Stomach smooth muscle (tissue), 2 donors: Measurements from ENCODE around the gene GLE1.

Source experiments
- H3K27ac ChIP-seq: one replicate; pipeline ENCODE4 v1.7.0; 2013; ENCODE audit warnings: mild to moderate bottlenecking, low read length, inconsistent platforms
- H3K27me3 ChIP-seq, 2 donors: one replicate each; pipeline ENCODE4 v1.7.0; 2013; ENCODE audit warnings: low read length in 2 of 2; ENCODE audit not compliant: insufficient read depth in 2 of 2, control insufficient read depth in 1 of 2
- H3K36me3 ChIP-seq, 2 donors: one replicate each; pipeline ENCODE4 v1.7.0; 2013; ENCODE audit warnings: low read length in 2 of 2; ENCODE audit not compliant: control insufficient read depth in 2 of 2, insufficient read depth in 2 of 2
- H3K4me1 ChIP-seq: one replicate; pipeline ENCODE4 v1.7.0; 2013; ENCODE audit warnings: low read length; ENCODE audit not compliant: control insufficient read depth, insufficient read depth
- H3K4me3 ChIP-seq, 2 donors: one replicate each; pipeline ENCODE4 v1.7.0; 2013; ENCODE audit warnings: low read length in 2 of 2
- H3K9ac ChIP-seq, 2 donors: one replicate each; pipeline ENCODE4 v1.7.0; 2013; ENCODE audit warnings: low read length in 2 of 2, mild to moderate bottlenecking in 1 of 2
- H3K9me3 ChIP-seq, 2 donors: one replicate each; pipeline ENCODE4 v1.7.0; 2013; ENCODE audit warnings: low read length in 2 of 2; ENCODE audit not compliant: control insufficient read depth in 2 of 2
- donor health status: healthy.
- donor health status: Pancreatic carcinoma.

GLE1 gene

DNA sequence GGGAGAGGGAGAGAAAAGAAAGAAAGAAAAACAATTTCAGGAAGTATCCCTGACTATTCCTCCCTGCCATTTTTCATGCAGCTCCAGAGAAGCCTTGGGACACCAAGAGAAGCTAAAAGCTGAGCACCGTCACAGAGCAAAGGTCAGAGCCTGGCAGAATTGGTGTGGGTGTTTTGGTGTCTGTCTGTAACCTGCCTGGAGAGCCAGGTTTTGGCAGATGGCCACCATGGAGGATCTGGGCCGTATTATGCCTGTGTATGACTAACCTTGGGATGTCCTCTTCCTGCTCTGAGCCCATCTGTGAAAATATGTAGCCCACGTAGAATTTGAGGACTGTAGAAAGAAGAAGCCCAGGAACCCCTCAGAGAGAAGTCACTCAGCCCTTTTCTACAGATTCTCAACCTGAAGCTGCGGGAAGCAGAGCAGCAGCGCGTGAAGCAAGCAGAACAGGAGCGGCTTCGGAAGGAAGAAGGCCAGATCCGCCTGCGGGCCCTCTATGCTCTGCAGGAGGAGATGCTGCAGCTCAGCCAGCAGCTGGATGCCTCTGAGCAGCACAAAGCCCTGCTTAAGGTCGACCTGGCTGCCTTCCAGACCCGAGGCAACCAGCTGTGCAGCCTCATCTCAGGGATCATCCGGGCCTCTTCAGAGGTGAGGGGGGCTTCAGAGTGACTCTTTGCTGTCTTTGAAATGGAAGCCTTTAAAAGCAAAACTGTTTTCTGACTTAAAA lies 18.8 kb downstream of the GLE1 start:
- Histone ChIP-seq H3K9ac (no peak overlapping the region), H3K27ac (peak overlapping the region; percentile 58), H3K9me3 (no peaks in the 10 kb centered on the region), H3K4me3 (peak overlapping the region in 1 of 2 donors; percentile 15), H3K27me3 (no peaks in the 10 kb centered on the region), H3K4me1 (peaks cover 10% of the 10 kb centered on the region), H3K36me3 (peaks cover 21 to 33% of the 10 kb centered on the region in 2 donors)

DNA sequence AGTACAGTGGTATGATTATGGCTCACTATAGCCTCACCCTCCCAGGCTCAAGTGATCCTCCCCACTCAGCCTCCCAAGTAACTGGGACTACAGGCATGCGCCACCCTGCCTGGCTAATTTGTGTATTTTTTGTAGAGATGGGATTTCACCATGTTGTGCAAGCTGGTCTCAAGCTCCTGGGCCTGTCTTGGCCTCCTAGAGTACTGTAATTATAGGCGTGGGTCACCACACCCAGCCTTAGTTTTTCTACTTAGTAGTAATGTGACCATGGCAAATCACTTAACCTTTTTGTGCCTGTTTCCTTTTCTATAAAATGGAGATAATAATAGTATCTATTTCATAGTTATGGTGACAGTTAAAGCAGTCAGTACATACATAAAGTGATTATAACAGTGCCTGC lies 22.2 kb downstream of the GLE1 start:
- no peak overlapping the region for H3K27ac ChIP-seq
- no peaks in the 10 kb centered on the region for H3K9me3 ChIP-seq
- H3K4me1 ChIP-seq = peaks cover 10% of the 10 kb centered on the region
- H3K36me3 ChIP-seq = peaks cover 38 to 43% of the 10 kb centered on the region in 2 donors
- H3K27me3 ChIP-seq = no peaks in the 10 kb centered on the region
- no peak overlapping the region for H3K9ac ChIP-seq
- H3K4me3 ChIP-seq = no peak overlapping the region

DNA sequence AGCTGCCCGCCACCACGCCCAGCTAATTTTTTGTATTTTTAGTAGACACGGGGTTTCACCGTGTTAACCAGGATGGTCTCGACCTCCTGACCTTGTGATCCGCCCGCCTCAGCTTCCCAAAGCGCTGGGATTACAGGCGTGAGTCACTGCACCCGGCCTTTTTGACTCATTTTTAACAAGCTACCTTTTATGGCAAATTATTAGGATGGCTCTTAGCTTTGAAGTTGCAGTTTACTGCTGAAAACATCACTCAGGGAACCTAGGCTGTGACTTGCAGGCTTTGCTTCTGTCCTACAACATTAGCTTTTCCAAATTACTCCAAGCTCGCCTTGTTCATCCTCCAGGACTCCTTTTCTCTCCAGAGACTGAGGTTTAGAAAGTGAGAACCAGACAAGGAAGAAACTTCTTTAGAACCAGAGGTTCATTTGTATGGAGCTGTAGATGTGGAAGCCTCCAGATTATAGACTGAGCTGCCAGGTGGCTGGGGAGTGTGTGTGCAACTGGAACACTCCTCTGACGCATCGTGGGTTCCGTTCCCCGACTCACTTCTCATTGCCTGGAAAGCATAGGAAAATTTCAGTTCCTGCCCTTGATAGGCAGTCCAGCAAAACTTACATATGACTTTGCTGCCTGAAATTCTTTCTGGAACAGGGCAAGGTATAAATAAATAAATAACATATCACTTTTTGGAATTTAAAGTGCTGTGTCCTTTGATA lies 24.1 kb downstream of the GLE1 start:
- no peak overlapping the region for H3K9ac ChIP-seq
- H3K27ac ChIP-seq = no peak overlapping the region
- no peaks in the 10 kb centered on the region for H3K27me3 ChIP-seq
- no peak overlapping the region for H3K4me3 ChIP-seq
- H3K36me3 ChIP-seq = peaks cover 48 to 49% of the 10 kb centered on the region in 2 donors
- H3K4me1 ChIP-seq = peaks cover 1% of the 10 kb centered on the region
- H3K9me3 ChIP-seq = no peaks in the 10 kb centered on the region

DNA sequence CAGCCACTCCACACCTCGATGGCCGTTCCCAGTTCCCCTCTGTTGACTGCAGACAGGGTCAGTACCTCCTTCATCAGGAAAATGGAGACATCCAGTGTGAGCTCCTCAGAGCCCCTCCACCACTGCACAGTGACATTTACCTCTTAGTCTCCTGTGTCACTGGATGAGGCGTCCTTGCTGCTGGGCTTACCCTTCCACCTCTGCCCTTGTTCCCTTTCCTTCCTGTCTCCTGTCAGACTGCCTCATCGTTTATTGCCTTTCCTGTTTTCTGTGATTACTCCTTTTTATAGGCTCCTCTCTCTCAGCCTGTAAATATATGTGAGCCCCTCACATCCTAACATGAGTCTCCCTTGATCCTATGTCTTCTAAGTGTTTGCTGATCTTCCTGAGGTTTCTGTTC lies 24.7 kb downstream of the GLE1 start:
- Histone ChIP-seq H3K9me3 (no peaks in the 10 kb centered on the region), H3K27ac (no peak overlapping the region), H3K27me3 (no peaks in the 10 kb centered on the region), H3K4me1 (no peaks in the 10 kb centered on the region), H3K4me3 (no peak overlapping the region), H3K9ac (no peak overlapping the region), H3K36me3 (peaks cover 54 to 55% of the 10 kb centered on the region in 2 donors)

- Histone ChIP-seq H3K4me1 (no peaks in the 10 kb centered on the region), H3K27ac (no peak overlapping the region), H3K4me3 (no peak overlapping the region), H3K27me3 (no peaks in the 10 kb centered on the region), H3K9ac (no peak overlapping the region), H3K36me3 (peaks cover 39 to 42% of the 10 kb centered on the region in 2 donors), H3K9me3 (no peaks in the 10 kb centered on the region)
Measured at GRCh38 chr9:128532581-128532980, 28.1 kb downstream of the GLE1 start.

- H3K27ac ChIP-seq = no peak overlapping the region
Measured at GRCh38 chr9:128540634-128541360, 36.3 kb downstream of the GLE1 start.

DNA sequence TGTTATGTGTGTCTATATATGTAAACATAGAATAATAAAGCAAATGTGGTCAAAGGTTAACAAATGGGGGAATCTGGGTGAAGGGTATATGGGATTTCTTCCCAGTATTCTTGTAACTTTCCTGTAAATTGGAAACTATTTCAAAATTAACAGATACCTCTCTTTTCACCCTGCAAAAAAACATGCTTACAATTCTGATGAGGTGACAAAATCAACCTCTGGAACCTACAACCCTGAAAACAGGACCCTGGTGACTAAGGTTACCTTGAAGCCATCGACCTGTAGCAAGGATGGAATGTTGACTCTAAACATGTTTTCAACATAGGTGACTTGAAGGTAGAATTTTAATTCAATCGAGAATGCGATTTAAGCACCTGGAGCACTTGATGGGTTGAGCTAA lies 42.0 kb downstream of the GLE1 start:
- Histone ChIP-seq H3K36me3 (peaks cover under 1 to 10% of the 10 kb centered on the region in 2 donors), H3K27me3 (no peaks in the 10 kb centered on the region), H3K4me3 (no peak overlapping the region), H3K4me1 (peaks cover 23% of the 10 kb centered on the region), H3K27ac (no peak overlapping the region), H3K9me3 (no peaks in the 10 kb centered on the region), H3K9ac (no peak overlapping the region)

More at GRCh38 chr9:128540634-128541360, 36.3 kb downstream of the GLE1 start:
- Histone ChIP-seq H3K4me1 (no peaks in the 10 kb centered on the region), H3K9ac (no peak overlapping the region), H3K4me3 (no peak overlapping the region), H3K36me3 (peaks cover 45 to 51% of the 10 kb centered on the region in 2 donors), H3K9me3 (no peaks in the 10 kb centered on the region), H3K27me3 (no peaks in the 10 kb centered on the region)

- Histone ChIP-seq H3K27ac (peak overlapping the region; percentile 94), H3K27me3 (no peaks in the 10 kb centered on the region), H3K4me1 (peaks cover 31% of the 10 kb centered on the region), H3K9ac (no peak overlapping the region), H3K4me3 (no peak overlapping the region), H3K9me3 (no peaks in the 10 kb centered on the region), H3K36me3 (no peaks in the 10 kb centered on the region)
Measured at GRCh38 chr9:128548876-128549275, 44.4 kb downstream of the GLE1 start.

DNA sequence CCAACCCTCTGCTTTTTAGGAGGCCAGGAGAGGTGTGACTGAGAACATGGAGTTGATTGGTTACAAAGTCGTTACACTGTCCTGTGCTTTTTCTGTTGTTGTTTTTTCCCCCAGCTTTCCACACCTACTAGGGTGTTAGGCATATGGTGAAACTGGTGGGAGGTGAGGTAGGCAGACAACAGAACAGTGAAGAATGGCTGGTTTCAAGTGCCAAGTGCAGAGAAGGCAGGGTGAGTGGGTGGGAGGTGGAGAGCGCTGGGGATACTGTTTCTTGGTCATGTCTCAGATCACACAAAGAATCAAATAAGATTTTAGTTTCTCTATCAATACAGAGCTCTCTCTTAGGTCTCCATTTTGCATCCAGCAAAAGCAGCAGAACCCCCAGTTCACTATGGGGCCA lies 45.7 kb downstream of the GLE1 start:
- Histone ChIP-seq H3K9me3 (no peaks in the 10 kb centered on the region), H3K4me3 (peak overlapping the region; percentile 23 to 35), H3K4me1 (peaks cover 44% of the 10 kb centered on the region), H3K36me3 (no peaks in the 10 kb centered on the region), H3K9ac (peak overlapping the region; percentile 63 to 68), H3K27ac (peak overlapping the region; percentile 94), H3K27me3 (no peaks in the 10 kb centered on the region)

- no peaks in the 10 kb centered on the region for H3K36me3 ChIP-seq
- no peaks in the 10 kb centered on the region for H3K27me3 ChIP-seq
- H3K9ac ChIP-seq = peak overlapping the region; percentile 63 to 68
- H3K9me3 ChIP-seq = no peaks in the 10 kb centered on the region
- H3K27ac ChIP-seq = peak overlapping the region; percentile 94
- peak overlapping the region; percentile 65 to 85 for H3K4me3 ChIP-seq
- peaks cover 45% of the 10 kb centered on the region for H3K4me1 ChIP-seq
Measured at GRCh38 chr9:128550770-128551656, 46.5 kb downstream of the GLE1 start.
